IPS-18c (cell line): Measurements from ENCODE around the gene ZSCAN5C.
"Not testable (repeated sequence)": the region's sequence is repeated elsewhere in the genome, so short reads cannot be mapped to it uniquely, and the experiment has no call there.

ENCODE experiments used
- H3K4me3 ChIP-seq: 2 replicates; pipeline ENCODE4 v1.7.0; 2013; ENCODE audit warnings: low read depth, mild to moderate bottlenecking, low read length, moderate library complexity; ENCODE audit not compliant: insufficient read depth
- H3K9me3 ChIP-seq: one replicate; pipeline ENCODE4 v1.6.1; 2013; ENCODE audit warnings: mild to moderate bottlenecking, low read length, moderate library complexity; ENCODE audit not compliant: control insufficient read depth, insufficient read depth

The ZSCAN5C gene

GRCh38 chr19:56177564-56178243, 24.4 kb upstream of the ZSCAN5C start:
- Histone ChIP-seq H3K9me3 (no peaks in the 10 kb centered on the region), H3K4me3 (no peak overlapping the region)

DNA sequence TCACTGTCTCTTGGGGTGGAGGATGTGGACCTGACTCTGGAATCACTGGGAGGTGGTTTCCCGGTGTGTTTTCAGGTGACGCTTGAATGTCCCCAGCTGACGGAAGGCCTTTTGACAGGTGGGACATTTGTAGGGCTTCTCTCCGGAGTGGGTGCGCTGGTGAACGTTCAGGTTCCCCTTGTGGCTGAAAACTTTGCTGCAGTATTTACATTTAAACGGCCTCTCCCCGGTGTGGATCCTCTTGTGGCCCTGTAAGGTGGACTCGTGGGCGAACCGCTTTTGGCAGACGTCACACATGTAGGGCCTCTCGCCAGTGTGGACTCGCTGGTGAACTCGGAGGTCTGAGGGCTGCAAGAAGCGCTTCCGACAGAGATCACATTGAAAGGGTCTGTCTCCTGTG, 12.3 kb upstream of the ZSCAN5C start:
- no peaks in the 10 kb centered on the region for H3K9me3 ChIP-seq
- no peak overlapping the region for H3K4me3 ChIP-seq

DNA sequence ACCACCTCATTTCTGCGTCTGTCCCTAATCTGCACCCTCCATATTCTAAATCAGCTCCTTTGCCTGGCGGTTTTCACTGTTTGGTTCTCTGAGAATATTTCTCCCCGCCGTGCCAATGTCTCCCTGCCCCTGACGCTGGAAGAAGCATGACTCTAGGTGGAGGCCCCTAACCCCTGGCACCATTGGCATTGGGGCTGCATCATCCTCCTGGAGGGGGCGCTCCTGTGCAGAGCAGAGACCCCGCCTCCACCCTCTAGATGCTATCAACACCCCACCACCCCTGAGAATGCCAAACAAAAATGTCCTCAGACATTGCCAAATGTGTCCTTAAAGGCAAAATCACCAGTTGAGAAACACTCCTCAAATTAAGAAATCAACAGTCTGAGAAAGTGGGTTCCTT, 11.0 kb upstream of the ZSCAN5C start:
- no peak overlapping the region for H3K4me3 ChIP-seq

DNA sequence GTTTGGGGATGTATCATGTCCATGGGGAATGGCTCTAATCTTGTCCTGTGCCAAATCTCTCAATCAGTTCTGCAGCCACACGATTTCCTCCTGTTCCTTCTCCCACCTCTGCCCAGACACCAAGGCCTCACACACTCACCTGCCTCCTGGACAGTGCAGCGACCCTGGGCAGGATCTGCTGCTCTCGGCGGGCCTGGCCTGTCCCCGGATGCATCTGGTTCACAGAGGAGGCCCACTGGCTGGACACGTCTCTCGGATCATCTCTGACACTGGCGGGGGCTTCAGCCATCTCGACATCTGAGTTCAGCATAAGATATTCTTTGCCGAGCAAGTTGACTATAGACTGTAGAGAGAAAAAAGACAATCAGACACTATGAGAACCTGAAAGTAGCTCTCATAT, 10.4 kb upstream of the ZSCAN5C start:
- H3K9me3 ChIP-seq, result no peaks in the 10 kb centered on the region

More for the DNA sequence above, 11.0 kb upstream of the ZSCAN5C start:
- H3K9me3 ChIP-seq, result no peaks in the 10 kb centered on the region

DNA sequence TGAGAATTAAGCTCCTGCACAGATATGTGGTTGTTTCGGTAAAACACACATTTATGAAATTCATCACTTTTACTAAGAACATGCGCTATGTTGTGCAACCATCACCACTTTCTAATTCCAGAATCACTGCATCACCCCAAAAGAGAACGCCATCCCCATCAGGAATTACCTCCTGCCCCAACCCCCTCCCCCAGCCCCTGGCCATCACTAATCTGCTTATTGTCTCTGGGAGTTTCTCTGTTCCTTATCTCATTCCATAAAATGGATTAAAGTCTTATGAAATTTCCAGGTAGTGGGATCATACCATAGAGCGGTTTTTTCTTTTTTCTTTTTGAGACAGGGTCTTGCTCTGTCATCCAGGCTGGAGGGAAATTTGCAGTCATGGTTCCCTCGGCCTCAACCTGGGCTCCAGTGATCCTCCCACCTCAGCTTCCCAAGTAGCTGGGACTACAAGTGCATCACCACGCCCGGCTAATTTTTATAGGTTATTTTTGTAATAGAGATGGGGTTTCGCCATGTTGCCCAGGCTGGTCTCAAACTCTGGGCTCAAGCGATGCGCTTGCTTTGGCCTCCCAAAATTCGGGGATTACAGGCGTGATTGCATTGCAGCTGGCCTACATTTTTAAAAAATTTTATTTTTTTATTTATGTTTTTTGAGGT, 8.0 kb upstream of the ZSCAN5C start:
- no peak overlapping the region for H3K4me3 ChIP-seq
- no peaks in the 10 kb centered on the region for H3K9me3 ChIP-seq

More for the DNA sequence above, 10.4 kb upstream of the ZSCAN5C start:
- no peak overlapping the region for H3K4me3 ChIP-seq

- H3K4me3 ChIP-seq, H3K9me3 ChIP-seq: not testable (repeated sequence)
Measured at GRCh38 chr19:56197646-56198045, 4.4 kb upstream of the ZSCAN5C start, which contains the start of gene ZSCAN5B. ZSCAN5B (minus strand) TSS chr19:56197783; CDS start chr19:56193052, 4,731 bp downstream.

- H3K9me3 ChIP-seq, result no peaks in the 10 kb centered on the region
- no peak overlapping the region for H3K4me3 ChIP-seq
Measured at GRCh38 chr19:56199687-56200086, 2.4 kb upstream of the ZSCAN5C start.

DNA sequence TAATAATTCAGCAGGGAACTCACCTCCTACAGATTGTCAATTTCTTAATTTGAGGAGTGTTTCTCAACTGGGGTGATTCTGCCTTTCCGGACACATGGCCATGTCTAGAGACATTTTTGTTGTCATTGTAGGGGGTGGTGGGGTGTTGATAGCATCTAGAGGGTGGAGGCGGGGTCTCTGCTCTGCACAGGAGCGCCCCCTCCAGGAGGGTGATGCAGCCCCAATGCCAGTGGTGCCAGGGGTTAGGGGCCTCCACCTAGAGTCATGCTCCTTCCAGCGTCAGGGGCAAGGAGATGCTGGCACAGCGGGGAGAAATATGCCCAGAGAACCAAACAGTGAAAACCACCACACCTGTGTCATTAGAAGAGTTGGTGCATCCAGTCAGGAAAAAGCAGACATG, 5.5 kb downstream of the ZSCAN5C start:
- not testable (repeated sequence) for H3K9me3 ChIP-seq, H3K4me3 ChIP-seq

DNA sequence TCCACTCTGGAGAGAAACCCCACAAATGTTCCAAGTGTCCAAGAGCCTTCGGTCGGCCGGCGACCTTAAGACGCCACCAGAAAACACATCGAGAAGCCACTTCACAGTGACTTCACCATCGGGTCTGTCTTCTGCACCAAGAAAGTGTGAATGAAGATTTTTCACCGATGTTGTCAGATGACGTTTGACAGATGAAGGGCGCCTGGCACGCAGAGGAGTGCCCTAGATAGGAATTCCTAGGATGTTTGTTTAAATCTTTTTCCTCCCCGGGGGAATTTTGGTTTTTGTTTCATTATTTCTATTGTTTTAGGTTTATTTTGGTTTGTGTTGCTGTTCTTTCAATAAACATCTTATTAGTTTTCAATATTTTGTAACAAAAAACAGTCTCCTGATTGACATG, 7.0 kb downstream of the ZSCAN5C start:
- Histone ChIP-seq H3K9me3 (no peaks in the 10 kb centered on the region), H3K4me3 (no peak overlapping the region)

DNA sequence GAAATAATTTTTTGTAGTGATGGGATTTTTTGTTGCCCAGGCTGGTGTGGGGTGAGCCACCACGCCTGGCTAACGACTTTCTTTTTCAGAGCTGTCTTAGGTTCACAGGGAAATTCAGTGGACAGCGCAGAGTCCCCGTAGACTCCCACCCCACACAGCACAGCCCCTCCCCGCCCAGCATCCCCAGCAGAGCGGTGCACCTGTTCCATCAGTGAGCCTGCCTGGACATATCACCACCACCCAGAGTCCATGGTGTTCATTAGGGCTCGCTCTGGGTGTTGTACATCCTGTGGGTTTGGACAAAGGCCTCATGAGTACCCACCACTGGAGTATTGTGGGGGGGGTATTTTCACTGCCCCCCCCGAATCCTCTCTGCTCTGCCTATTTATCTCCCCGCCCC, 8.0 kb downstream of the ZSCAN5C start:
- not testable (repeated sequence) for H3K9me3 ChIP-seq, H3K4me3 ChIP-seq

DNA sequence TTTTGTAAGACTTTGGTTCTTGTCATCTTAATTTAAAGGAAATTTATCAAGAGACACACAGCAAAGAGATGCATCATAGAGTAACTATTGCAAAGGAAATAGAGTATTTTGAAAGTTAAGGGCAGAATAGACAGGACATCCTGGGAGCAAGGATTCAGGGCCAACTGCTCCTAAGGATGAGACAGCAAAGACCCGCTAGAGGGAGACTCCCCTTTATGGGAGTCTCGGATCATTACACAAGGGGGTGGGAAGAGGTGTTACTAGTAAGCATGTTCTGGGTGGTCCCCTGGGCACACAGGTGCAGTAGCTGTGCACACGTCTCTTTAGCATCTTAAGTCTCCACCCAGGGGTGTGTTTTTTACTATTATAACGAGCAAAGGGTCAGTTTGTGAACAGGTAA, 9.6 kb downstream of the ZSCAN5C start:
- H3K9me3 ChIP-seq, result no peaks in the 10 kb centered on the region
- no peak overlapping the region for H3K4me3 ChIP-seq

GRCh38 chr19:56217039-56217949, 15.2 kb downstream of the ZSCAN5C start:
- peak overlapping the region; percentile 9; the same call in 1 of the 2 replicates for H3K4me3 ChIP-seq
- H3K9me3 ChIP-seq, result no peaks in the 10 kb centered on the region

GRCh38 chr19:56218961-56219360, 16.9 kb downstream of the ZSCAN5C start:
- Histone ChIP-seq H3K9me3 (no peaks in the 10 kb centered on the region), H3K4me3 (no peak overlapping the region)

DNA sequence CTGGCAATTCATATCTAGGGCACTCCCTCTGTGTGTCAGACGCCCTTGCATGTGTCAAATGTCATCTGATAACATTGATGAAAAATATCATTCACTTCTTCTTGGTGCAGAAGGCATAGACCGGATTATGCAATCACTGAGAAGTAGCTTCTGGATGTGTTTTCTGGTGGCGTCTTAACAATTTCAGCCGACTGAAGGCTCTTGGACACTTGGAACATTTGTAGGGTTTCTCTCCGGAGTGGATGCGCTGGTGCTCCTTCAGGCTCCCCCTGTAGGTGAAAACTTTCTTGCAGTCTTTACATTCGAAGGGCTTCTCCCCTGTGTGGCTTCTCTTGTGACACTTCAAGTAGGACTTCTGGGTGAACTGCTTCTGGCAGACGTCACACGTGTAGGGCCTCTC, 19.4 kb downstream of the ZSCAN5C start:
- not testable (repeated sequence) for H3K9me3 ChIP-seq, H3K4me3 ChIP-seq

GRCh38 chr19:56221851-56222250, 19.8 kb downstream of the ZSCAN5C start:
- no peaks in the 10 kb centered on the region for H3K9me3 ChIP-seq
- H3K4me3 ChIP-seq, result no peak overlapping the region

DNA sequence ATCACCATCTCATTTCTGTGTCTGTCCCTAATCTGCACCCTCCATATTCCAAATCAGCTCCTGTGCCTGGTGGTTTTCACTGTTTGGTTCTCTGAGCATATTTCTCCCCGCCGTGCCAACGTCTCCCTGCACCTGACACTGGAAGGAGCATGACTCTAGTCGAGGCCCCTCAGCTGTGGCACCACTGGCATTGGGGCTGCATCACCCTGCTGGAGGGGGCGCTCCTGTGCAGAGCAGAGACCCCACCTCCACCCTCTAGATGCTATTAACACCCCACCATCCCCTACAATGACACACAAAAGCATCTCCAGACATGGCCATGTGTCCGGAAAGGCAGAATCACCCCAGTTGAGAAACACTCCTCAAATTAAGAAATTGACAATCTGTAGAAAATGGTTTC, 20.8 kb downstream of the ZSCAN5C start:
- Histone ChIP-seq H3K9me3 (no peaks in the 10 kb centered on the region), H3K4me3 (no peak overlapping the region)

DNA sequence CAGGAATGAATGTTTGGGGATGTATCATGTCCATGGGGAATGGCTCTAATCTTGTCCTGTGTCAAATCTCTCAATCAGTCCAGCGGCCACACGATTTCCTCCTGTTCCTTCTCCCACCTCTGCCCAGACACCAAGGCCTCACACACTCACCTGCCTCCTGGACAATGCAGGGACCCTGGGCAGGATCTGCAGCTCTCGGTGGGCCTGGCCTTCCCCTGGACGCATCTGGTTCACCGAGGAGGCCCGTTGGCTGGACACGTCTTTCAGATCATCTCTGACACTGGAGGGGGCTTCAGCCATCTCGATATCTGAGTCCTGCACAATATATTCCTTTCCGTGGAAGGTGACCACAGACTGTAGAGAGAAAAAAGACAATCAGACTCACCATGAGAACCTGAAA, 21.4 kb downstream of the ZSCAN5C start:
- no peak overlapping the region for H3K4me3 ChIP-seq
- no peaks in the 10 kb centered on the region for H3K9me3 ChIP-seq
